ENCODE data around the gene CEP112.

Gene CEP112

GRCh38 chr17:65660947-65661346, 531.0 kb downstream of the CEP112 start:
- TF ChIP-seq ZFP30 (CRISPR knock-in tag; IDR thresholded peaks at IDR 0.05) (no peak), TOX (CRISPR knock-in tag; IDR thresholded peaks at IDR 0.05; ENCODE audit: borderline replicate concordance) (no peak), PPARA (CRISPR knock-in tag; IDR thresholded peaks at IDR 0.05; ENCODE audit: borderline replicate concordance) (no peak), ZC3H10 (CRISPR knock-in tag; IDR thresholded peaks at IDR 0.05) (no peak), ZFP3 (CRISPR knock-in tag; IDR thresholded peaks at IDR 0.05) (no peak)
- ATAC-seq, result no peak

GRCh38 chr17:65660078-65660477, 531.9 kb downstream of the CEP112 start:
- no peak for ATAC-seq
- TF ChIP-seq RARB (CRISPR knock-in tag; IDR thresholded peaks at IDR 0.05) (no peak), ZNF565 (CRISPR knock-in tag; conservative IDR thresholded peaks at IDR 0.05; ENCODE audit: low read depth) (no peak), CSRNP3 (CRISPR knock-in tag; IDR thresholded peaks at IDR 0.05) (no peak), TCF4 (CRISPR knock-in tag; IDR thresholded peaks at IDR 0.05; ENCODE audit: borderline replicate concordance) (no peak), ZFP3 (CRISPR knock-in tag; IDR thresholded peaks at IDR 0.05) (no peak), ISL1 (CRISPR knock-in tag; IDR thresholded peaks at IDR 0.05) (no peak), ESRRG (CRISPR knock-in tag; IDR thresholded peaks at IDR 0.05) (no peak), ZC3H10 (CRISPR knock-in tag; IDR thresholded peaks at IDR 0.05) (no peak), CREB5 (CRISPR knock-in tag; IDR thresholded peaks at IDR 0.05; ENCODE audit: low read depth) (no peak), ZFP30 (CRISPR knock-in tag; IDR thresholded peaks at IDR 0.05) (no peak), PPARA (CRISPR knock-in tag; IDR thresholded peaks at IDR 0.05; ENCODE audit: borderline replicate concordance) (no peak), OSR1 (CRISPR knock-in tag; IDR thresholded peaks at IDR 0.05) (no peak), ZNF8 (CRISPR knock-in tag; IDR thresholded peaks at IDR 0.05) (no peak)
- TF ChIP-seq, protein P1, sequence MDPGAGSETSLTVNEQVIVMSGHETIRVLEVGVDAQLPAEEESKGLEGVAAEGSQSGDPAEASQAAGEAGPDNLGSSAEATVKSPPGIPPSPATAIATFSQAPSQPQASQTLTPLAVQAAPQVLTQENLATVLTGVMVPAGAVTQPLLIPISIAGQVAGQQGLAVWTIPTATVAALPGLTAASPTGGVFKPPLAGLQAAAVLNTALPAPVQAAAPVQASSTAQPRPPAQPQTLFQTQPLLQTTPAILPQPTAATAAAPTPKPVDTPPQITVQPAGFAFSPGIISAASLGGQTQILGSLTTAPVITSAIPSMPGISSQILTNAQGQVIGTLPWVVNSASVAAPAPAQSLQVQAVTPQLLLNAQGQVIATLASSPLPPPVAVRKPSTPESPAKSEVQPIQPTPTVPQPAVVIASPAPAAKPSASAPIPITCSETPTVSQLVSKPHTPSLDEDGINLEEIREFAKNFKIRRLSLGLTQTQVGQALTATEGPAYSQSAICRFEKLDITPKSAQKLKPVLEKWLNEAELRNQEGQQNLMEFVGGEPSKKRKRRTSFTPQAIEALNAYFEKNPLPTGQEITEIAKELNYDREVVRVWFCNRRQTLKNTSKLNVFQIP (CRISPR knock-in tag; IDR thresholded peaks at IDR 0.05; ENCODE audit: borderline replicate concordance, low read depth), result no peak

- no peak for ATAC-seq
- TF ChIP-seq ZFP3 (CRISPR knock-in tag; IDR thresholded peaks at IDR 0.05), result no peak
- no peak for TF ChIP-seq ISL1 (CRISPR knock-in tag; IDR thresholded peaks at IDR 0.05)
- TF ChIP-seq BACH2 (CRISPR knock-in tag; IDR thresholded peaks at IDR 0.05; ENCODE audit: borderline replicate concordance), result no peak
- no peak for TF ChIP-seq PPARA (CRISPR knock-in tag; IDR thresholded peaks at IDR 0.05; ENCODE audit: borderline replicate concordance)
- no peak for TF ChIP-seq CSDC2 (CRISPR knock-in tag; IDR thresholded peaks at IDR 0.05)
- no peak for TF ChIP-seq TOX (CRISPR knock-in tag; IDR thresholded peaks at IDR 0.05; ENCODE audit: borderline replicate concordance)
- TF ChIP-seq ZFP30 (CRISPR knock-in tag; IDR thresholded peaks at IDR 0.05), result no peak
- no peak for TF ChIP-seq TCF4 (CRISPR knock-in tag; IDR thresholded peaks at IDR 0.05; ENCODE audit: borderline replicate concordance)
- TF ChIP-seq ZC3H10 (CRISPR knock-in tag; IDR thresholded peaks at IDR 0.05), result no peak
- no peak for TF ChIP-seq GLIS3 (CRISPR knock-in tag; IDR thresholded peaks at IDR 0.05)
- TF ChIP-seq, protein P1 (CRISPR knock-in tag; IDR thresholded peaks at IDR 0.05; ENCODE audit: borderline replicate concordance, low read depth), result no peak
- TF ChIP-seq OSR1 (CRISPR knock-in tag; IDR thresholded peaks at IDR 0.05), result no peak
- TF ChIP-seq ESRRG (CRISPR knock-in tag; IDR thresholded peaks at IDR 0.05), result no peak
- TF ChIP-seq, protein P2, sequence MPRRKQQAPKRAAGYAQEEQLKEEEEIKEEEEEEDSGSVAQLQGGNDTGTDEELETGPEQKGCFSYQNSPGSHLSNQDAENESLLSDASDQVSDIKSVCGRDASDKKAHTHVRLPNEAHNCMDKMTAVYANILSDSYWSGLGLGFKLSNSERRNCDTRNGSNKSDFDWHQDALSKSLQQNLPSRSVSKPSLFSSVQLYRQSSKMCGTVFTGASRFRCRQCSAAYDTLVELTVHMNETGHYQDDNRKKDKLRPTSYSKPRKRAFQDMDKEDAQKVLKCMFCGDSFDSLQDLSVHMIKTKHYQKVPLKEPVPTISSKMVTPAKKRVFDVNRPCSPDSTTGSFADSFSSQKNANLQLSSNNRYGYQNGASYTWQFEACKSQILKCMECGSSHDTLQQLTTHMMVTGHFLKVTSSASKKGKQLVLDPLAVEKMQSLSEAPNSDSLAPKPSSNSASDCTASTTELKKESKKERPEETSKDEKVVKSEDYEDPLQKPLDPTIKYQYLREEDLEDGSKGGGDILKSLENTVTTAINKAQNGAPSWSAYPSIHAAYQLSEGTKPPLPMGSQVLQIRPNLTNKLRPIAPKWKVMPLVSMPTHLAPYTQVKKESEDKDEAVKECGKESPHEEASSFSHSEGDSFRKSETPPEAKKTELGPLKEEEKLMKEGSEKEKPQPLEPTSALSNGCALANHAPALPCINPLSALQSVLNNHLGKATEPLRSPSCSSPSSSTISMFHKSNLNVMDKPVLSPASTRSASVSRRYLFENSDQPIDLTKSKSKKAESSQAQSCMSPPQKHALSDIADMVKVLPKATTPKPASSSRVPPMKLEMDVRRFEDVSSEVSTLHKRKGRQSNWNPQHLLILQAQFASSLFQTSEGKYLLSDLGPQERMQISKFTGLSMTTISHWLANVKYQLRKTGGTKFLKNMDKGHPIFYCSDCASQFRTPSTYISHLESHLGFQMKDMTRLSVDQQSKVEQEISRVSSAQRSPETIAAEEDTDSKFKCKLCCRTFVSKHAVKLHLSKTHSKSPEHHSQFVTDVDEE (CRISPR knock-in tag; IDR thresholded peaks at IDR 0.05), result no peak
- no peak for TF ChIP-seq ARNTL (CRISPR knock-in tag; IDR thresholded peaks at IDR 0.05; ENCODE audit: borderline replicate concordance, low read depth)
Measured at GRCh38 chr17:65659512-65659911, 532.4 kb downstream of the CEP112 start.
